CD14-positive monocyte (primary cell): Measurements from ENCODE around the gene MSANTD1. TPM values are rescaled to one million over a fixed set of nuclear protein-coding genes. Genes with fewer than 3 reads are reported as not detected.

Experiments
- DNase-seq, 3 donors: peaks; one replicate each; pipeline ENCODE4 v3.0.0-alpha.2; 2011 to 2022
- H2AFZ ChIP-seq: 2 replicates; pipeline ENCODE4 v1.6.0; 2012; ENCODE audit warnings: mild to moderate bottlenecking, low read depth, low read length, inconsistent platforms; ENCODE audit not compliant: insufficient read depth, poor library complexity, severe bottlenecking
- H3K27ac ChIP-seq, 2 donors: 1 replicate in 1 of 2; 2 replicates in 1 of 2; pipeline ENCODE4 v1.5.1; 2012 to 2013; ENCODE audit warnings: low read length in 2 of 2, control low read depth in 1 of 2, inconsistent platforms in 1 of 2, low read depth in 1 of 2, mild to moderate bottlenecking in 1 of 2
- H3K27me3 ChIP-seq, 2 donors: one replicate each; pipeline versions ENCODE4 v1.6.0 to v1.6.1; 2011 to 2013; ENCODE audit warnings: low read length in 2 of 2; ENCODE audit not compliant: control insufficient read depth in 2 of 2, insufficient read depth in 2 of 2
- H3K36me3 ChIP-seq, 2 donors: replicated peaks in 1 of 2; 1 replicate in 1 of 2; 2 replicates in 1 of 2; pipeline versions ENCODE4 v1.5.1 to v1.6.1; 2012 to 2013; ENCODE audit warnings: low read length in 2 of 2, control low read depth in 1 of 2, inconsistent platforms in 1 of 2, mild to moderate bottlenecking in 1 of 2; ENCODE audit not compliant: insufficient read depth in 2 of 2, control insufficient read depth in 1 of 2
- H3K4me1 ChIP-seq, 2 donors: 1 replicate in 1 of 2; 2 replicates in 1 of 2; pipeline versions ENCODE4 v1.5.1 to v1.6.1; 2012 to 2013; ENCODE audit warnings: low read length in 2 of 2, control low read depth in 1 of 2, inconsistent platforms in 1 of 2, mild to moderate bottlenecking in 1 of 2, moderate library complexity in 1 of 2; ENCODE audit not compliant: insufficient read depth in 2 of 2, control insufficient read depth in 1 of 2
- H3K4me2 ChIP-seq: replicated peaks from 2 replicates; pipeline ENCODE3; 2012; ENCODE audit warnings: low read length, moderate library complexity, mild to moderate bottlenecking; ENCODE audit not compliant: poor library complexity, severe bottlenecking; ENCODE audit errors: extremely low read depth
- H3K4me3 ChIP-seq, 3 experiments: fragments of 200-600 bp in 1 of 3; sonication (generic) in 1 of 3; replicated peaks in 1 of 3; 1 replicate in 2 of 3; 2 replicates in 1 of 3; pipeline ENCODE4 v1.5.1; 2011 to 2013; ENCODE audit warnings: low read length in 3 of 3, mild to moderate bottlenecking in 3 of 3, control low read depth in 2 of 3, low read depth in 2 of 3, inconsistent platforms in 1 of 3, moderate library complexity in 1 of 3
- H3K79me2 ChIP-seq: 2 replicates; pipeline ENCODE4 v1.6.0; 2012; ENCODE audit warnings: mild to moderate bottlenecking, control low read depth, inconsistent platforms, low read length, moderate library complexity; ENCODE audit not compliant: insufficient read depth
- H3K9ac ChIP-seq: 2 replicates; pipeline ENCODE4 v1.6.0; 2017; ENCODE audit warnings: low read length, mild to moderate bottlenecking; ENCODE audit not compliant: insufficient read depth, poor library complexity, severe bottlenecking
- H3K9me3 ChIP-seq, 2 donors: replicated peaks in 1 of 2; 1 replicate in 1 of 2; 2 replicates in 1 of 2; pipeline versions ENCODE4 v1.5.1 to v1.6.1; 2012 to 2013; ENCODE audit warnings: low read length in 2 of 2, control low read depth in 1 of 2; ENCODE audit not compliant: control insufficient read depth in 1 of 2, insufficient read depth in 1 of 2
- H4K20me1 ChIP-seq: 2 replicates; pipeline ENCODE4 v1.6.0; 2012; ENCODE audit warnings: mild to moderate bottlenecking, low read length, control low read depth, moderate library complexity; ENCODE audit not compliant: insufficient read depth
- H3K27ac Mint-ChIP-seq, 7 donors: one replicate each; pipeline ENCODE4 v1.8.0; 2020; ENCODE audit warnings: mild to moderate bottlenecking in 7 of 7, mixed read lengths in 7 of 7, moderate library complexity in 6 of 7, inconsistent platforms in 2 of 7
- H3K27me3 Mint-ChIP-seq, 3 donors: one replicate each; pipeline ENCODE4 v1.8.0; 2021 to 2022; ENCODE audit warnings: low read depth in 3 of 3, mild to moderate bottlenecking in 3 of 3, mixed read lengths in 3 of 3, moderate library complexity in 3 of 3, inconsistent platforms in 1 of 3
- H3K36me3 Mint-ChIP-seq, 2 donors: one replicate each; pipeline ENCODE4 v1.8.0; 2020; ENCODE audit warnings: mixed read lengths in 2 of 2, inconsistent platforms in 1 of 2, mild to moderate bottlenecking in 1 of 2
- H3K4me1 Mint-ChIP-seq: one replicate; pipeline ENCODE4 v1.8.0; 2020; ENCODE audit warnings: mild to moderate bottlenecking, mixed read lengths
- H3K4me3 Mint-ChIP-seq, 2 donors: one replicate each; pipeline ENCODE4 v1.8.0; 2020; ENCODE audit warnings: mild to moderate bottlenecking in 2 of 2, mixed read lengths in 2 of 2, moderate library complexity in 1 of 2
- H3K9me3 Mint-ChIP-seq, 7 donors: one replicate each; pipeline ENCODE4 v1.8.0; 2020 to 2022; ENCODE audit warnings: mixed read lengths in 7 of 7, mild to moderate bottlenecking in 6 of 7, moderate library complexity in 6 of 7, inconsistent platforms in 2 of 7
- CTCF ChIP-seq: fragments of 200-600 bp; IDR thresholded peaks from one replicate; pipeline ENCODE4 v1.8.0; 2022; ENCODE audit warnings: antibody characterized with exemption, mild to moderate bottlenecking
- WGBS: methylation state at CpG from one replicate; pipeline ENCODE4 v1.1.5; 2013; ENCODE audit warnings: missing lambda C conversion rate; ENCODE audit not compliant: insufficient coverage; 5-methylcytosine and 5-hydroxymethylcytosine counted together
- intact Hi-C, 2 donors: fragments of 100-400 bp; cut with micrococcal nuclease; formaldehyde crosslinking; loops; one replicate each; pipeline versions ENCODE4 v1.15.0 to v1.15.1; 2023
- polyA plus RNA-seq, 3 donors: library from polyadenylated mRNA; depleted of rRNA in 1 of 3; unstranded in 2 of 3; stranded (reverse) in 1 of 3; fragments of 300-500 nt in 2 of 3; fragments of >200 nt in 1 of 3; fragmentation: Illumina TruSeq in 2 of 3; gene quantifications; 1 replicate in 2 of 3; 2 replicates in 1 of 3; pipeline ENCODE4 v1.2.3, GENCODE V29; 2012 to 2021

The MSANTD1 gene
- polyA plus RNA-seq, 3 donors = 0.52 TPM; not detected in 2

DNA sequence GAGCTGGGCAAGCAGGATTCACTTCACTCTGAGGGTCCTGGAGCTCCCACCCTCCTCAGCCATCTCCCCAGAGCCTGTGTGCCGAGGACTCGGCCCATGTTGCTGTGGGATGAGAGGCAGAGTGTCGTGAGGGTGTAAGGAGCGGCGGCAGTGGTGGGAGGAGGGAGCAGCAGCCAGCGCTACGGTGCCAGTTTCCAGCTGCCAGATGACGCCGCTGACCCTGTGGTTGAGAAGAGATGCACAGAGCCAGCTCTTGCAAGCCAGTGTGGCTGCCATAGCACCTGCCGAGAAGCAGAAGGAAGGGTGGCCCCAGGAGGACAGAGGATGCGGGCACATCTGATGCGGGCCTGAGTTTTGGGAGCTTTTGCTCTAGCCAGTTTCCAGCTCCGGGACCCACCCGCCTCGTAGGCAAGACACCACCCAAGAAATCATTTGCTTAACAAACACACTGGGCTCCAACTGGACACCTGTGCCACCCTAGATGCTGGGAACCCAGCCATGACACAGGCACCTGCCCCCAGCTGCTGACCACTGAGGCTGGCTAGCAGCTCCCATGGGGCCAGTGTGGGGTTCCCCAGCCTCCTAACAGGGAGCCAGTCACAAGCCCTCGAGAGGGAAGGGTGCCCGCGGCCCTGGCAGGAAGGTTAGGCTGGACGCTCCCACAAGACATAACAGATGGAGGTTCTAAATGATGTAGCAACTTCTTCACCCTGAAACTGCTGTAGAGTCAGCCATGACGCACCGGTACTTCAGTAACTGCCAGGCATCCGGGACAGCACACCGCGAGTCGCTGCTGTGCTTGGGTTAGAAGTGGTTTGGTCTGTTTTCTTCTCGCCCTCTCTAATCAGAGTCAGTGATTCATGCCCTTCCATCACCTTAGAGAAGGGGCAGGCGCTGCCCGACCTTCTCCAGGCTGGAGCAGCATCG lies 8.9 kb downstream of the MSANTD1 start:
- Histone ChIP-seq H3K4me1 (no peaks in the 10 kb centered on the region), H3K4me2 (no peak overlapping the region), H3K9me3 (no peaks in the 10 kb centered on the region), H3K79me2 (no peaks in the 10 kb centered on the region), H3K27ac (no peak overlapping the region), H2AFZ (no peak overlapping the region), H3K27me3 (no peaks in the 10 kb centered on the region), H3K36me3 (no peaks in the 10 kb centered on the region), H3K4me3 (no peak overlapping the region), H4K20me1 (no peaks in the 10 kb centered on the region), H3K9ac (no peak overlapping the region)
- intact Hi-C loops = no loop called here
- no peak overlapping the region for H3K4me3 Mint-ChIP-seq
- 86% methylated on average over 23 of the region's 29 CpGs for WGBS
- H3K27me3 Mint-ChIP-seq = peaks cover 0 to 5% (median 1%) of the 10 kb centered on the region in 3 donors
- no peaks in the 10 kb centered on the region for H3K4me1 Mint-ChIP-seq
- peaks cover 0 to 9% of the 10 kb centered on the region in 2 donors for H3K36me3 Mint-ChIP-seq
- H3K9me3 Mint-ChIP-seq = no peaks in the 10 kb centered on the region
- H3K27ac Mint-ChIP-seq = peak overlapping the region in 3 of 7 donors; percentile 7 to 75 (median 13)
- DNase-seq = no peak
- TF ChIP-seq CTCF = no peak

DNA sequence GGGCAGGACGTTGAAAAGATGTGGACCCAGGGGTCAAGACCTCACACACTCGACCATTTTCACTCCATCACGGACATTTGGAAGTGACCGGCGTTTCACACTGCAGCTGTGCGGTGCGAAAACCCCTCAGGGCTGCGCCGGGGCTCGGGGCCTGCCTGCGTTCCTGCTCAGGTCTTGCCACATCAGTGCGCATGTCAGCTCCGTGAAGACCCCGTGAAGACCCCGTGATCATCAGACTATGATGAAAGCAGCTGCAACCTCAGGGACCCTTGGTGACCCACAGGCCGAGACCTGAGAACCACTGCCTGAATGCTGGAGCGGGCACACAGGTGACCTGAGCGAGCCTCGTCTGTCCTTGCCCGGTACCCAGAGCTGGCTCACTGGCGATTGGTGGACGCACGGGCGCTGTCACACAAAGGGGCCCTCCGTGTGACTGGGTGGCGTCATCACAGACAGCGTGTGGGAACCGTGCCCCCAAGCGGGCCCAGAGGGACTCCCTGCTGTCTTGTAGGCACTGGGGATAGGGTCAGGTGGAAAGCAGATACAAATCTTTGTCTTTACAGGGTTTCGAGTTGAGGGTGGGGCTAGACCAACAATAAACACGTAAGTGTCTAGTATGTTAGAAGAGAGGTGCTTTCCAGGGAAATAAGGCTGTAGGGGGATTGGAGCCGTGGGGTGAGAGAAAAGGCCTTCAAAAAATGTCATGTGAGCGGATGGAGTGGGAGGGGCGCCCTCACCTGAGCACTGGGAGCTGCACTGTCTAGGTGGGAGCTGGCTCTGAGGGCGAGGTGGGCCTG lies 12.7 kb downstream of the MSANTD1 start:
- Histone ChIP-seq H4K20me1 (no peaks in the 10 kb centered on the region), H3K9ac (no peak overlapping the region), H3K27ac (no peak overlapping the region), H3K9me3 (no peaks in the 10 kb centered on the region), H3K4me1 (no peaks in the 10 kb centered on the region), H3K4me3 (no peak overlapping the region), H3K4me2 (no peak overlapping the region), H3K27me3 (no peaks in the 10 kb centered on the region), H3K79me2 (no peaks in the 10 kb centered on the region), H2AFZ (no peak overlapping the region), H3K36me3 (no peaks in the 10 kb centered on the region)
- H3K9me3 Mint-ChIP-seq = no peaks in the 10 kb centered on the region
- H3K27me3 Mint-ChIP-seq = peaks cover 2 to 8% (median 5%) of the 10 kb centered on the region in 3 donors
- H3K27ac Mint-ChIP-seq = peak overlapping the region in 1 of 7 donors; percentile 66
- no peaks in the 10 kb centered on the region for H3K4me1 Mint-ChIP-seq
- intact Hi-C loops = no loop called here
- WGBS = 91% methylated on average over 34 of the region's 35 CpGs
- TF ChIP-seq CTCF = no peak
- DNase-seq = no peak
- no peak overlapping the region for H3K4me3 Mint-ChIP-seq
- no peaks in the 10 kb centered on the region for H3K36me3 Mint-ChIP-seq
